Endothelial cell of hepatic sinusoid (primary cell): ENCODE results near the gene TLR7.

ENCODE experiments used
- in situ Hi-C: cut with HindIII; loops from 2 replicates; pipeline ENCODE4 v1.10.0; 2017; ENCODE audit warnings: low sequenced_read_pairs

Gene TLR7

GRCh38 chrX:12890467-12890866 is 23.6 kb downstream of the TLR7 start:
- in situ Hi-C loops: no loop called here

- in situ Hi-C loops: no loop called here
Measured at GRCh38 chrX:12891171-12891570, 24.3 kb downstream of the TLR7 start.

GRCh38 chrX:12891915-12892506 is 25.1 kb downstream of the TLR7 start:
- in situ Hi-C loops: no loop called here

- in situ Hi-C loops: no loop called here
Measured at GRCh38 chrX:12892716-12893115, 25.8 kb downstream of the TLR7 start.

GRCh38 chrX:12894074-12895030 is 27.5 kb downstream of the TLR7 start:
- in situ Hi-C loops: no loop called here

GRCh38 chrX:12895866-12896265 is 29.0 kb downstream of the TLR7 start:
- in situ Hi-C loops: no loop called here

GRCh38 chrX:12896935-12897334 is 30.1 kb downstream of the TLR7 start:
- in situ Hi-C loops: no loop called here

- in situ Hi-C loops: no loop called here
Measured at GRCh38 chrX:12898073-12898472, 31.2 kb downstream of the TLR7 start.

- in situ Hi-C loops: no loop called here
Measured at GRCh38 chrX:12899506-12899905, 32.6 kb downstream of the TLR7 start.

GRCh38 chrX:12901486-12901885 is 34.6 kb downstream of the TLR7 start:
- in situ Hi-C loops: no loop called here

- in situ Hi-C loops: no loop called here
Measured at GRCh38 chrX:12903646-12904045, 36.8 kb downstream of the TLR7 start.

- in situ Hi-C loops: no loop called here
Measured at GRCh38 chrX:12906046-12906761, 39.3 kb downstream of the TLR7 start, which contains the start of gene TLR8. TSS of gene TLR8 (plus strand) at chrX:12906620. CDS start at chrX:12906707, 87 bp downstream.

GRCh38 chrX:12910423-12911121 is 43.7 kb downstream of the TLR7 start:
- in situ Hi-C loops: no loop called here

GRCh38 chrX:12911122-12911470 is 44.2 kb downstream of the TLR7 start:
- in situ Hi-C loops: no loop called here

- in situ Hi-C loops: no loop called here
Measured at GRCh38 chrX:12912791-12913482, 46.1 kb downstream of the TLR7 start.

- in situ Hi-C loops: no loop called here
Measured at GRCh38 chrX:12917753-12918152, 50.9 kb downstream of the TLR7 start.

- in situ Hi-C loops: no loop called here
Measured at GRCh38 chrX:12919051-12919450, 52.2 kb downstream of the TLR7 start.

- in situ Hi-C loops: loop anchor here (5.0 kb wide), 1 partner anchor 107 kb away; no protein-coding TSS in a partner anchor
Measured at GRCh38 chrX:12919620-12920019, 52.7 kb downstream of the TLR7 start.

- in situ Hi-C loops: loop anchor here (5.0 kb wide), 1 partner anchor 109 kb away; no protein-coding TSS in a partner anchor
Measured at GRCh38 chrX:12920990-12921389, 54.1 kb downstream of the TLR7 start.
